ENCODE results near the gene RBKS.

DNA sequence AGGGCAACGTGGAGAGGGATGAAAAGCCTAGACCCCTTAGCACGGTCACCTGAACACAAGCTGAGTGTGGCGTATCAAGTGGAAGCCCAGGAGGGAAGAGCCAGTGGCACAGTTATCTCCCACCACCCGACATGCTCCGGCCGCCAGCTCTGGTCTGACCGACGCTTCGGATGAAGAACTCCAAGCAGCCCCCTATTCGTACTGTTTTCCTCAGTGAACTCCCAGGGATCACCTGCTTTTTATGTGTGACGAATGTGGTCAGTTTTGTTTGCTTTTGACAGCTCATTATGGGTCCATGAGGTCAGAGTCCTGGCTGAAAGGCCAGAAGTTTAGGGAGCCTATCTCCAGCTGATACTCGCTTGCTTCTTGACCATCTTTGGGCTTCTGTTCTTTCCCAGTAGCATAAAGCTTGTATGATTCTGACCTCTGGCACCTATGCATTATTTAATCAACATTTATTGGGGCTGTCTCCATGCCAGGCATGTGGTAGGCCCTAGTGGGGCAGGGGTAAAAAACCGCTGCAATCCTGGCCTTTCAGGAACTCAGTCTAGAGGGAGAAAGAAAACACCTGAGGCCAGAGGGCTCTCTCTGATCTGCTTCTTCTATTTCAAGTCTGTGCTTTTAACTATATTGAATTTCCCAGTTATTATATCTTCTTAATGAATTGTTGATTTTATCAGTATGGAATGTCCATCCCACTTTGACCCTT is 151.7 kb downstream of the RBKS start:
- TF ChIP-seq, protein P1, sequence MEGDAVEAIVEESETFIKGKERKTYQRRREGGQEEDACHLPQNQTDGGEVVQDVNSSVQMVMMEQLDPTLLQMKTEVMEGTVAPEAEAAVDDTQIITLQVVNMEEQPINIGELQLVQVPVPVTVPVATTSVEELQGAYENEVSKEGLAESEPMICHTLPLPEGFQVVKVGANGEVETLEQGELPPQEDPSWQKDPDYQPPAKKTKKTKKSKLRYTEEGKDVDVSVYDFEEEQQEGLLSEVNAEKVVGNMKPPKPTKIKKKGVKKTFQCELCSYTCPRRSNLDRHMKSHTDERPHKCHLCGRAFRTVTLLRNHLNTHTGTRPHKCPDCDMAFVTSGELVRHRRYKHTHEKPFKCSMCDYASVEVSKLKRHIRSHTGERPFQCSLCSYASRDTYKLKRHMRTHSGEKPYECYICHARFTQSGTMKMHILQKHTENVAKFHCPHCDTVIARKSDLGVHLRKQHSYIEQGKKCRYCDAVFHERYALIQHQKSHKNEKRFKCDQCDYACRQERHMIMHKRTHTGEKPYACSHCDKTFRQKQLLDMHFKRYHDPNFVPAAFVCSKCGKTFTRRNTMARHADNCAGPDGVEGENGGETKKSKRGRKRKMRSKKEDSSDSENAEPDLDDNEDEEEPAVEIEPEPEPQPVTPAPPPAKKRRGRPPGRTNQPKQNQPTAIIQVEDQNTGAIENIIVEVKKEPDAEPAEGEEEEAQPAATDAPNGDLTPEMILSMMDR (IDR thresholded peaks at IDR 0.05): no peak
- no peak for TF ChIP-seq POLR2A (IDR thresholded peaks at IDR 0.05)
